Heart left ventricle (tissue), 13 donors: ENCODE data around the gene AGT.

ENCODE experiments used
- CTCF ChIP-seq, 12 donors: fragments of 200-600 bp; sonication (generic) in 4 of 12; IDR thresholded peaks; one replicate each; pipeline versions ENCODE4 v1.5.0 to v1.8.0; 2018 to 2022; ENCODE audit warnings: antibody characterized with exemption in 12 of 12, mild to moderate bottlenecking in 5 of 12
- POLR2A ChIP-seq, 2 donors: fragments of 450-650 bp; IDR thresholded peaks; one replicate each; pipeline ENCODE4 v1.6.1; 2017; ENCODE audit warnings: antibody characterized with exemption in 2 of 2, mild to moderate bottlenecking in 2 of 2, moderate library complexity in 2 of 2
- donor health status: ischemic (EF 13 %, LVEDD 7.1; RV severe dilation, severe dysfunction).
- donor health status: DM: no; HTN: yes; CAD: no.
- donor health status: DM: no; HTN: no; CAD: no.
- donor health status: ischemic (EF 25% LVEDD 6.9; RV normal size, moderate dysfunction).
- donor health status: ischemic (EF 25% LVEDD 5.7; RV mildly dilated, moderate dysfunction).
- donor health status: ischemic (EF 35%, LVEDD 5.7; RV mildly dilated, moderate dysfunction).
- donor health status: nonischemic (EF 11% LVEDD 7.7; RV severe dilation, severe dysfunction).
- donor health status: DM: yes; HTN: yes; CAD: no.
- donor health status: PGD.
- donor health status: ischemic (EF 29% LVEDD 5.4; RV normal size, mild dysfunction).
- donor health status: nonischemic (EF 23%, LVEDD 6.1; RV moderate dilation, normal function).

- no peak for TF ChIP-seq POLR2A (IDR thresholded peaks at IDR 0.05)
- no peak for TF ChIP-seq CTCF (IDR thresholded peaks at IDR 0.05)
These were observed 27.2 kb downstream of the AGT start for GRCh38 chr1:230686747-230687146.
